Colonic mucosa (tissue), 4 donors: ENCODE measurements around the gene KCNA5. TPM values are rescaled to one million over a fixed set of nuclear protein-coding genes. Genes with fewer than 3 reads are reported as not detected.

ENCODE experiments used
- DNase-seq: peaks from one replicate; pipeline ENCODE4 v3.0.0-alpha.2; 2020
- H3K27ac ChIP-seq: fragments of 200-600 bp; one replicate; pipeline ENCODE4 v1.8.0; 2021
- H3K27me3 ChIP-seq: fragments of 200-600 bp; one replicate; pipeline ENCODE4 v1.8.0; 2021
- H3K36me3 ChIP-seq: fragments of 200-600 bp; one replicate; pipeline ENCODE4 v1.8.0; 2021
- H3K4me1 ChIP-seq: fragments of 200-600 bp; one replicate; pipeline ENCODE4 v1.8.0; 2021; ENCODE audit warnings: mild to moderate bottlenecking
- H3K4me3 ChIP-seq: fragments of 200-600 bp; one replicate; pipeline ENCODE4 v1.8.0; 2021
- H3K9ac ChIP-seq, 2 donors: one replicate each; pipeline ENCODE4 v1.7.0; 2013; ENCODE audit warnings: control low read depth in 2 of 2, low read depth in 2 of 2, low read length in 2 of 2
- H3K9me3 ChIP-seq: fragments of 200-600 bp; one replicate; pipeline ENCODE4 v1.8.0; 2021
- intact Hi-C: fragments of 100-400 bp; cut with DNase I; formaldehyde crosslinking; loops from one replicate; pipeline ENCODE4 v1.14.1; 2022
- total RNA-seq, 2 donors: library from RNA; stranded (reverse); fragmentation: NEBNext Ultra II Directional in 1 of 2; extraction: Animal tissue kit (Norgen Biotek cat#: 25700) in 1 of 2; gene quantifications; one replicate each; pipeline ENCODE4 v1.2.1, GENCODE V29; 2021
- TF ChIP-seq, protein P1 (sequence below): fragments of 200-600 bp; IDR thresholded peaks from one replicate; pipeline ENCODE4 v1.8.0; 2022; ENCODE audit warnings: antibody characterized with exemption, mild to moderate bottlenecking
- donor health status: healthy.
- donor health status: DM: no; HTN: no; CAD: no.
- donor health status: DM: no; HTN: no; CAD: no.

The KCNA5 gene
- total RNA-seq, 2 donors from 2014 or later, result 0.11 TPM; not detected in 1

DNA sequence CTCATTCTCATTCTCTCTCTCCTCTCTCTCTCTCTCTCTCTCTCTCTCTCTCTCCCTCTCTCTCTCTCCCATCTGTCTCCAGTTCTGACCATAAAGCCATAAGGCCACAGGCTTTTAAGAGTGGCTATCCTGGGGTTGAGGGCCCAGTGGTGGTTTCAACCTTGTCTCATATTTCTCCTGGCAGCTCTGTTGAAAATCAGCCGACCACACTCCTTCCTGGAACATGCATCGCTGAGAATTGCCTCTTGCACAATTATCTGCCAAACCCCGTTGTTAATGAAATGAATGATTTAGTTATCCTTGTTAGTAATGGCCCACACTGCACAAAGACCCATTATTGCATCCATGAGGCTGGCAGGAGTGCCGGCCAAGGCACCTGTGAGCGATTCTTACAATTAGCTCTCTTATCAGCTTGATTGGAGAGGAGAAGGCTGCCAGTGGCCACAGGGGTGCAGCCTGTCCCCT, 30.4 kb upstream of the KCNA5 start:
- TF ChIP-seq, protein P1, sequence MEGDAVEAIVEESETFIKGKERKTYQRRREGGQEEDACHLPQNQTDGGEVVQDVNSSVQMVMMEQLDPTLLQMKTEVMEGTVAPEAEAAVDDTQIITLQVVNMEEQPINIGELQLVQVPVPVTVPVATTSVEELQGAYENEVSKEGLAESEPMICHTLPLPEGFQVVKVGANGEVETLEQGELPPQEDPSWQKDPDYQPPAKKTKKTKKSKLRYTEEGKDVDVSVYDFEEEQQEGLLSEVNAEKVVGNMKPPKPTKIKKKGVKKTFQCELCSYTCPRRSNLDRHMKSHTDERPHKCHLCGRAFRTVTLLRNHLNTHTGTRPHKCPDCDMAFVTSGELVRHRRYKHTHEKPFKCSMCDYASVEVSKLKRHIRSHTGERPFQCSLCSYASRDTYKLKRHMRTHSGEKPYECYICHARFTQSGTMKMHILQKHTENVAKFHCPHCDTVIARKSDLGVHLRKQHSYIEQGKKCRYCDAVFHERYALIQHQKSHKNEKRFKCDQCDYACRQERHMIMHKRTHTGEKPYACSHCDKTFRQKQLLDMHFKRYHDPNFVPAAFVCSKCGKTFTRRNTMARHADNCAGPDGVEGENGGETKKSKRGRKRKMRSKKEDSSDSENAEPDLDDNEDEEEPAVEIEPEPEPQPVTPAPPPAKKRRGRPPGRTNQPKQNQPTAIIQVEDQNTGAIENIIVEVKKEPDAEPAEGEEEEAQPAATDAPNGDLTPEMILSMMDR, result no peak
- Histone ChIP-seq H3K36me3 (no peaks in the 10 kb centered on the region), H3K27me3 (no peaks in the 10 kb centered on the region), H3K9me3 (no peaks in the 10 kb centered on the region), H3K9ac (no peak overlapping the region), H3K4me1 (no peaks in the 10 kb centered on the region), H3K27ac (no peak overlapping the region), H3K4me3 (no peak overlapping the region)
- intact Hi-C loops, result no loop called here
- no peak for DNase-seq

DNA sequence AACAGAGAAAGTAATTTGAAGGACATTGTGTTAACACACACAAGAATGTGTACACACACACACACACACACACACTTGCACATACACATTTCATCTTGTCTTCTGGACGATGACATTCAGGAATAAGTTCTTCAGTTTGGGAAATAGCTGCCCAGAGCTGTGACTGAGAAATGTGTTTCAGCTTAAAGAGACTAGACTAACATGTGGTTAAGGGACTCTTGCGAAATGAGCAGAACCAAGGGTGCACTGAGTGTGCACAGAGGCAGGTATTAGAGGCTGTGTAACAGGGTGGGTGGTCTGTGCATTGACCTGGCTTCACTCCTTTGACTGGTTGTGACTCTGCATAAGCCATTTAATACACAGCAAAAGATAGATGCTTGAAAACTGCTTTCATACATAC, 29.4 kb upstream of the KCNA5 start:
- Histone ChIP-seq H3K27me3 (no peaks in the 10 kb centered on the region), H3K36me3 (no peaks in the 10 kb centered on the region), H3K27ac (no peak overlapping the region), H3K9ac (no peak overlapping the region), H3K4me1 (no peaks in the 10 kb centered on the region), H3K9me3 (no peaks in the 10 kb centered on the region), H3K4me3 (no peak overlapping the region)
- TF ChIP-seq, protein P1, result no peak
- DNase-seq, result no peak
- intact Hi-C loops, result no loop called here

DNA sequence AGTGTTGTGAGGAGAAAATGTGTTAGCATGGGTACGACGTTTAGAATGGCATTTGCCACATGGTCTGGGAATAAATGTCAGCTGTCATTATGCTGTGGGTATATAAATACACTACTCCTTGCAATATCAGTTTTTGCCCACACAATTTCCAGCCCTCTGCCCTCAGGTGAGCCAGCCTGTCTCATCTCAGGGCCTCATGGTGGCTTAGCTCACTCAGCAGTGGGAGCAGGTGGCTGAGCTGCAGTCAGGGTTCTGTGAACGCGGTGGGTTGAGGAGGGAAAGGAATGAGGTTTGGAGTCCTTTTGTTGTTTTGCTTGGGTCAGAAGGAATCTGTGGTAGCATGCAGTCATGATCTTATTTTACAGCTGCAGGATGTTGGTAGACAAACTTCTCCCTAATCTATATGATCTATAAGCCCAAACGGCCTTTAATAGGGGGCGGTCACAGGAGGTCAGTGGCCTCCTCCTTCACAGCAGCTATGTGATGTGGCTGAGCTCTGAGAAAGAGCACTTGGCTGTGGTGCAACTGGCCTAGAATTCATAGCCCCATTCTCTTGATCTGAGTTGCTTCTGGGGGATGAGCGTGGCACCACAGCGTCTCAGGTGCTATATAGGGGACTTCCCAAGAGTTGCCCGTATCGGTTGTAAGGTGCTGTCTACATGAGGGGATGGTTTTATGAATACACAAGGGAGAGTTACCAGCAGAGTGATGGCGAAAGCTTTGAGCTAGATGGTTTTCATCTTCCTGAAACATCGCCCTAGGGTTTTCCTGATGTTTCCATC, 27.8 kb upstream of the KCNA5 start:
- DNase-seq, result no peak
- no peak overlapping the region for H3K9ac ChIP-seq
- intact Hi-C loops, result no loop called here

DNA sequence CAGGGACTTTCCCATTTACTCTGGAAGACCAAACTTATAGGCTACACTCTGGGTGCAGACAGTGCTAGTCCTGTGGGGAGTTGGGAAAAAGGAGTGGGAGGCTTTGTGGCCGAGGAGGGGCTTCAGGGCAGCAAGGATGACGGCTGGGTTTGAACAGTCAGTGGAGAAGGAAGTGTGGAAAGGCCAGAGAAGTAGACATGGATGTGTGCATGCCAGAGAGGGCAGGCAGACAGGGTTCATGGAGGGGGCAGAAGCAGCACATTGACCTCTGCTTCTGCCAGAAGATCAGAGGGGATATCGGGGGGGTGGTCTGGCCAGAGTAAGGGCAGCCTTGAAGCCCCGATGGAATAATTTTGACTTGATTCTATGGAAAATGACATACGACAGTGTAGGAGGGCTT, 27.2 kb upstream of the KCNA5 start:
- Histone ChIP-seq H3K4me1 (no peaks in the 10 kb centered on the region), H3K9ac (no peak overlapping the region), H3K36me3 (no peaks in the 10 kb centered on the region), H3K27ac (no peak overlapping the region), H3K9me3 (no peaks in the 10 kb centered on the region), H3K4me3 (no peak overlapping the region), H3K27me3 (no peaks in the 10 kb centered on the region)
- TF ChIP-seq, protein P1, result no peak
- DNase-seq, result no peak
- intact Hi-C loops, result no loop called here

More for the DNA sequence above, 27.8 kb upstream of the KCNA5 start:
- TF ChIP-seq, protein P1, result no peak
- H3K27me3 ChIP-seq, result no peaks in the 10 kb centered on the region
- no peak overlapping the region for H3K4me3 ChIP-seq
- no peaks in the 10 kb centered on the region for H3K36me3 ChIP-seq
- H3K4me1 ChIP-seq, result no peaks in the 10 kb centered on the region
- no peak overlapping the region for H3K27ac ChIP-seq
- no peaks in the 10 kb centered on the region for H3K9me3 ChIP-seq

- no peak overlapping the region for H3K4me3 ChIP-seq
- no peak for DNase-seq
- no peaks in the 10 kb centered on the region for H3K4me1 ChIP-seq
- H3K27ac ChIP-seq, result no peak overlapping the region
- TF ChIP-seq, protein P1, result no peak
- H3K36me3 ChIP-seq, result no peaks in the 10 kb centered on the region
- no peaks in the 10 kb centered on the region for H3K9me3 ChIP-seq
- H3K9ac ChIP-seq, result no peak overlapping the region
- H3K27me3 ChIP-seq, result no peaks in the 10 kb centered on the region
- intact Hi-C loops, result no loop called here
Measured at GRCh38 chr12:5017638-5018348, 25.9 kb upstream of the KCNA5 start.
